ENCODE results near the gene SET. TPM values are rescaled to one million over a fixed set of nuclear protein-coding genes. Genes with fewer than 3 reads are reported as not detected.

SET gene
- total RNA-seq, 1 experiment from 2014 or later, result 378 TPM

DNA sequence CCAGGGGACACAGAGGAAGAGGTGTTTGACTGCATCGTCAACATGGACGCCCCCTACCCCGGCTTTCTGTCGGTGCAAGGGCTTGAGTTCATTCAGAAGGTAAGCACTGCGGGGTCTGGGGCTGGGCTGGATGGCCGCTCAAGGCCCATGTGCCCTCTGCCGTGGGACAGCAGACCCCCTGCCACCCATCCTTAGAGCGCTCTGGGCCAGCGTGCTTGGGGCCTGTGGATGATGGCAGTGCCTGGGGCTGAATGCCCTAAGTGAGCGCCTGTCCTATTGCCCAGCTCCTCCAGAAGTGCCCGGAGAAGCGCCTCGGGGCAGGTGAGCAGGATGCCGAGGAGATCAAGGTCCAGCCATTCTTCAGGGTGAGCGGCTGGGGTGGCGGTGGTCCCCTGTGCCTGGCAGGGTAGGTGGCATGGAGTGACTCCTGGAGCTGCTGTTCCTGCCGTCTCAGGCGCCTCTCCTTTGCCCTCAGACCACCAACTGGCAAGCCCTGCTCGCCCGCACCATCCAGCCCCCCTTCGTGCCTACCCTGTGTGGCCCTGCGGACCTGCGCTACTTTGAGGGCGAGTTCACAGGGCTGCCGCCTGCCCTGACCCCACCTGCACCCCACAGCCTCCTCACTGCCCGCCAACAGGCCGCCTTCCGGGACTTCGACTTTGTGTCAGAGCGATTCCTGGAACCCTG lies 31.0 kb downstream of the SET start:
- peaks cover 19% of the 10 kb centered on the region for H3K4me1 ChIP-seq (ENCODE audit: low read length)
- H3K9me3 ChIP-seq (ENCODE audit: low read length), result no peaks in the 10 kb centered on the region
- H3K36me3 ChIP-seq (ENCODE audit: insufficient read depth, low read length), result no peaks in the 10 kb centered on the region
- H3K27ac ChIP-seq (ENCODE audit: low read length), result no peak overlapping the region
- no peak overlapping the region for H3K9ac ChIP-seq (ENCODE audit: low read length)
- no peaks in the 10 kb centered on the region for H3K9me2 ChIP-seq (replicated peaks; ENCODE audit: insufficient read depth, low read length)
- H3K79me2 ChIP-seq (ENCODE audit: low read length), result peaks cover 16% of the 10 kb centered on the region
- H3K27me3 ChIP-seq (ENCODE audit: low read length), result no peaks in the 10 kb centered on the region
- no peak overlapping the region for H2AFZ ChIP-seq (ENCODE audit: low read length)
- no peak for DNase-seq
- no peaks in the 10 kb centered on the region for H4K20me1 ChIP-seq (ENCODE audit: insufficient read depth, low read depth, low read length)
- H3K4me3 ChIP-seq (ENCODE audit: low read length), result no peak overlapping the region
- H3K4me2 ChIP-seq (ENCODE audit: low read depth, low read length, poor library complexity, severe bottlenecking), result no peak overlapping the region

DNA sequence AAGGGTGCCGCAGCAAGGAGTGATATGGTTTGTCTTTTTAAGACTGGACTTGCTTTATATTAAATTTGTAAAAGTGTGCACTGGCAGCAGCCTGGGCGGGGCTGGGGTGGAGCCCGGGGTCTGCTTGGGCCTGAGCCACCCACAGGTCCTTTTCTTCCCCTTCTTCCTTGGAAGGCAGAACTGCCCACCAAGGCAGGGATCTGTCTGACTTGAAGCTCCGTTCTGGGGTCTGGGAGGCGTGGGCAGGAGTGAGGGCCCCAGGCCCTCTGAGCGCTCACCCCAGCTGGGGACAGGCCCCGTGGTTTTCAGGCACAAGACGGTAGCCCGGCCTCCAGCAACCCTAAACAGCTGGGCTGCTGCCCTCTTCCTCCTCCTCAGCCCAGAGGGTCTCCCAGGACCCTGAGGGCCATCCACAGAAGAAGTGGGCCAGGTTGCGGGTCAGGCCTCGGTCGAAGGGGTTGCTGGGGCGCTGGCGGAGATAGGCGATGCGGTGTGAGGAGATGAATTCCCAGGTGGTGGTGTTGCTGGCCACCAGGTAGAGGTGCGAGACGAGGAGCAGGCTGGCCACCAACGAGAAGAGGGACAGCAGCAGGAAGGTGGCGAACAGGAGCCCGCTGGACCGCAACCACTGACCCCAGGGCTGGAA lies 31.9 kb downstream of the SET start:
- Histone ChIP-seq H2AFZ (ENCODE audit: low read length) (no peak overlapping the region), H3K27ac (ENCODE audit: low read length) (no peak overlapping the region), H3K27me3 (ENCODE audit: low read length) (no peaks in the 10 kb centered on the region), H3K9me3 (ENCODE audit: low read length) (no peaks in the 10 kb centered on the region), H4K20me1 (ENCODE audit: insufficient read depth, low read depth, low read length) (no peaks in the 10 kb centered on the region), H3K4me1 (ENCODE audit: low read length) (peaks cover 21% of the 10 kb centered on the region), H3K4me2 (ENCODE audit: low read depth, low read length, poor library complexity, severe bottlenecking) (no peak overlapping the region), H3K36me3 (ENCODE audit: insufficient read depth, low read length) (no peaks in the 10 kb centered on the region), H3K4me3 (ENCODE audit: low read length) (no peak overlapping the region), H3K79me2 (ENCODE audit: low read length) (peaks cover 16% of the 10 kb centered on the region), H3K9ac (ENCODE audit: low read length) (no peak overlapping the region), H3K9me2 (replicated peaks; ENCODE audit: insufficient read depth, low read length) (no peaks in the 10 kb centered on the region)
- no peak for DNase-seq

DNA sequence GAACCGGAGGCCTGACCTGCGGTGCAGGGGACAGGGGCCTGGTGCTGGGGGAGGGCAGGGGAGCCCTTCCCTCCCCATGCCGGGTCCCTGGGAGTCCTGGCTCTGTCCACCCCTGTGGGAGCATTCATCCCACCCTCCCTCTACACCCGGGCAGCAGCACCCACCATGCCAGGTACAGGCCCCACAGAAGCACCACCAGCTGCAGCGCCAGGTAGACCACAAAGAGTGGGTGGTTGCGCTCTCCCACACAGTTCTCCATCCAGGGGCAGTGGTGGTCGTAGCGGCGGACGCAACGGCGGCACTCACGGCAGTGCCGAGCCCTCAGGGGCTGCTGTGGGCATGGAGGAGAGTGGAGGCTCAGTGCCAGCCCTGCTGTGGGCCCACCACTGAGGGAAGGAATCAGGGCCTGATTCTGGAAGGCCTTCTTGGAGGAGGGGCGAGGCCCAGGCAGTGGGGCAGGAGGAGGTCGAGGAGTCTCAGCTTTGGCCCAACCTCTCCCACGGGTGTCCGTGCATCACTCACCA lies 32.5 kb downstream of the SET start:
- Histone ChIP-seq H3K79me2 (ENCODE audit: low read length) (peaks cover 16% of the 10 kb centered on the region), H3K9me3 (ENCODE audit: low read length) (no peaks in the 10 kb centered on the region), H3K36me3 (ENCODE audit: insufficient read depth, low read length) (no peaks in the 10 kb centered on the region), H3K4me1 (ENCODE audit: low read length) (peaks cover 21% of the 10 kb centered on the region), H3K4me2 (ENCODE audit: low read depth, low read length, poor library complexity, severe bottlenecking) (no peak overlapping the region), H3K27ac (ENCODE audit: low read length) (no peak overlapping the region), H2AFZ (ENCODE audit: low read length) (no peak overlapping the region), H4K20me1 (ENCODE audit: insufficient read depth, low read depth, low read length) (no peaks in the 10 kb centered on the region), H3K9ac (ENCODE audit: low read length) (no peak overlapping the region), H3K4me3 (ENCODE audit: low read length) (no peak overlapping the region), H3K27me3 (ENCODE audit: low read length) (no peaks in the 10 kb centered on the region), H3K9me2 (replicated peaks; ENCODE audit: insufficient read depth, low read length) (no peaks in the 10 kb centered on the region)
- no peak for DNase-seq

DNA sequence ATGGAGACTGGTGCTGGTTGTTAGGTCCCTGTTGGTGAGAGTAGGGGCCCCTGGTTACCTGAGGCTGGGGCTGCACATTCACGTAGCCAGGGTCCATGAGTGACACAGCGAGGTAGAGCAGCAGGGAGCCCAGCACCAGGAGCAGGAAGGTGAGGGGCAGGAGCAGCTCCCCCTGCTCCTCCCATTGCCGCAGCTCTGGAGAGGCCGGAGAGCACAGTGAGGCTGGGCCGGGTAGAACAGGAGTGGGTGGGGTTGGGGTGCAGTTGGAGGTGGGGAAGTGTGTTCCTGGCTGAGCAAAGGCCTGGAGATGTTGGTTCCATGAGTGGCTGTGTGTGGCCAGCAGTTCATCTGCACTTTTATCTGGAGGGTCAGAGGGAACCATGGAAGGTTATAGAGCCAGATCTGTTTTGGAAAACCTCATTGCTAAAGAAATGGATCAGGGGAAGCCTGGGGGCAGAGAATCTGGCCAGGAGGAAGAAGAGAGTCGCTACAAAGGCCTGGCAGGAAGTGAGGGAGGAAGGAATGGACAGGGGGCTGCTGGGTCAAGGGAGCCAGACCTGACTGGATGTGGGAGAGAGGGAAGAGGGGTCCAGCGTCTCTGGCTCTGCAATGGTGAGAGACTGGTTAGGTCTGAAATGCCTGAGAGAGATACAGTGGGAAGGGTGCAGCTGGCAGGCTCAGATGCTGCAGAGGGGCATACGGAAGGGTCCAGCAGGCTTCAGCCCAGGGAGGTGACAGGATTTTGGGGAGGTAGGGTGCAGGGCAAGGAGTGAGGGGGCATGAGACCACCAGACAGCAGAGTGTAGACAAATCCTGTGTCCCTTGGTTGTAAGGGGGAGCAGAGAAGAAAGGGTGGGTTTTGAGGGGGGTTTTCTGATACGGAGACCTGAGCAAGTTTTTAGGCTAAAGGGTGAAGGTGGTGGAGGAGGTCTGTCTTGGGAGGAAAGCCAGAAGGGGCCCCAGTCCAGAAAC lies 33.6 kb downstream of the SET start:
- Histone ChIP-seq H2AFZ (ENCODE audit: low read length) (no peak overlapping the region), H3K79me2 (ENCODE audit: low read length) (peaks cover 16% of the 10 kb centered on the region), H3K9me2 (replicated peaks; ENCODE audit: insufficient read depth, low read length) (no peaks in the 10 kb centered on the region), H3K9ac (ENCODE audit: low read length) (peak overlapping the region; percentile 97), H3K27ac (ENCODE audit: low read length) (no peak overlapping the region), H3K27me3 (ENCODE audit: low read length) (no peaks in the 10 kb centered on the region), H3K4me2 (ENCODE audit: low read depth, low read length, poor library complexity, severe bottlenecking) (peak overlapping the region; percentile 98), H3K9me3 (ENCODE audit: low read length) (no peaks in the 10 kb centered on the region), H3K4me3 (ENCODE audit: low read length) (peak overlapping the region; percentile 98), H3K4me1 (ENCODE audit: low read length) (peaks cover 21% of the 10 kb centered on the region), H3K36me3 (ENCODE audit: insufficient read depth, low read length) (no peaks in the 10 kb centered on the region), H4K20me1 (ENCODE audit: insufficient read depth, low read depth, low read length) (no peaks in the 10 kb centered on the region)
- DNase-seq, result no peak

DNA sequence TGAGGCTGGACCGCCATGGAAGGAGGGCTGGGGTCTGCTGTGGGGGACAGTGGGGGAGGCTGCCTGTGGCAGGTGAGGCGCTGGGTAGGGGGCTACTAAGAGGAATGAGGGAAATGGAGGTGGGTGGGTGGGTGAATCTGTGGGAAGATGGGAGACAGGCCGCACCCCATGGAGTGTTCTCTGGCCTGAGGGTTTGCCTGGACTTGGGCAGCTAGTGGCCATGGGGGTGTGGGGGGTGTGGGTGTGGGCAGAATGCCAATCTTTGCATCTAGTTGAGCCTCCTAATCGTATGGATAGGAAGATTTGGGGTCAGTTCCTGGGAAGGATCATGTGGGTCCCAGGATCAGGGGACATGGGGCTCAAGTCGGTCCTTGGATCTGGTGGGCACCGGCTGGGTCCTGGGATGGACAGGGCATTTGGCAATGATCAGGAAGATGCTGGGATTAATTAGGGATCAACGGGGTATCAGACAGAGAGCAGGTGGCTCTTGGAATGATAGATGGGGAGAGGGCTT lies 34.4 kb downstream of the SET start:
- no peak for DNase-seq
- H3K27me3 ChIP-seq (ENCODE audit: low read length), result no peaks in the 10 kb centered on the region
- peaks cover 16% of the 10 kb centered on the region for H3K79me2 ChIP-seq (ENCODE audit: low read length)
- H2AFZ ChIP-seq (ENCODE audit: low read length), result peak overlapping the region; percentile 71; the same call in 1 of the 2 replicates
- peak overlapping the region; percentile 98 for H3K4me2 ChIP-seq (ENCODE audit: low read depth, low read length, poor library complexity, severe bottlenecking)
- H3K4me3 ChIP-seq (ENCODE audit: low read length), result peak overlapping the region; percentile 98
- H3K9me2 ChIP-seq (replicated peaks; ENCODE audit: insufficient read depth, low read length), result no peaks in the 10 kb centered on the region
- H3K4me1 ChIP-seq (ENCODE audit: low read length), result peaks cover 21% of the 10 kb centered on the region
- no peaks in the 10 kb centered on the region for H3K36me3 ChIP-seq (ENCODE audit: insufficient read depth, low read length)
- H3K27ac ChIP-seq (ENCODE audit: low read length), result peak overlapping the region; percentile 28; the same call in 1 of the 2 replicates
- H3K9me3 ChIP-seq (ENCODE audit: low read length), result no peaks in the 10 kb centered on the region
- no peaks in the 10 kb centered on the region for H4K20me1 ChIP-seq (ENCODE audit: insufficient read depth, low read depth, low read length)
- peak overlapping the region; percentile 97 for H3K9ac ChIP-seq (ENCODE audit: low read length)

DNA sequence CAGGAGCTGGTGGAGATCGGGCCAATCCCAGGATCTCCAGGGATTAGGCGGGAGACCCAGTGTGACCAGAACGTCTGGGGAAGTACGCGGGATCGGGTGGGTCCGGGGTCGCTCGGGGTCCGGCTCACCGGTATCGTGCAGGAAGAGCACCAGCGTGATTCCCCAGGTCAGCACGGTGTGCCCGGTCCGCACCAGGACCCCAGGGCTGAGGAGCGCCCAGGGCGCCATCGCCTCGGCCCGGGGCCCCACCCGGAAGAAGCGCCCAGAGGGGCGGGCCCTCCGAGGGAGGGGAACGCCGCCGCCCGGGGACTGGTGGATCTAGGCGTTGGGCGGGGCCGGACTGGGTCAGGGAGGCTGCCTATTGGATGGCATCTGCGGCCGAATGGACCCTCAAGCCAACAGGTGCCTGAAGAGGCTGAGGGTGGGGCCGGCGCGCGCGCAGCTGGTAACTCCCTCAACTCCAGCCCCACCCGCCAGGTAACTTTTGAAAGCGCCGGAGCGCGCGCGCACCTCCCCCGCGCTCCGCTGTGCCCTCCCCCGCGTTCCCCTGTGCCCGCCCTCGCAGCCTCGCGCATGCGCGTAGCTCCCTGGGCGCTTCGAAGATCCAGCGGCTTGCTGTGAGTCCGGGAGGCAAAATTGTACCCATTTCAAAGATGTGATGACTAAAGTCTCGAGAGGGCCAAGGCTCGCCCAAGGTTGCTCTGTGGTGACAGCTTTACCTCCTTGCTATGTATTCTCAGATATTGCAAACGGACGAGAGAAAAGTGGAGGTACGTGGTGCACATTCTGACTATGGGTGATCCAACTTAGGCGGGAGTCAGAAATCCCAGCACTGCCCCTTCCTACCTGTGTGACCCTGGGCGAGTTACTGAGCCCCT lies 35.1 kb downstream of the SET start, which contains the start of gene ZDHHC12:
ZDHHC12 (minus strand) TSS at position 262 of the 878 bp plus-strand sequence; CDS start at position 228, 34 bp downstream.
- H3K4me3 ChIP-seq (ENCODE audit: low read length), result peak within 1 kb of the TSS; percentile 98
- H4K20me1 ChIP-seq (ENCODE audit: insufficient read depth, low read depth, low read length), result no peaks in the 10 kb centered on the region
- H3K36me3 ChIP-seq (ENCODE audit: insufficient read depth, low read length), result no peaks in the 10 kb centered on the region
- peak within 1 kb of the TSS; percentile 98 for H3K4me2 ChIP-seq (ENCODE audit: low read depth, low read length, poor library complexity, severe bottlenecking)
- H2AFZ ChIP-seq (ENCODE audit: low read length), result peak within 1 kb of the TSS; percentile 71; the same call in 1 of the 2 replicates
- H3K4me1 ChIP-seq (ENCODE audit: low read length), result peaks cover 21% of the 10 kb centered on the region
- no peaks in the 10 kb centered on the region for H3K9me2 ChIP-seq (replicated peaks; ENCODE audit: insufficient read depth, low read length)
- H3K79me2 ChIP-seq (ENCODE audit: low read length), result peaks cover 16% of the 10 kb centered on the region
- H3K9me3 ChIP-seq (ENCODE audit: low read length), result no peaks in the 10 kb centered on the region
- DNase-seq, result peak; percentile 100
- no peaks in the 10 kb centered on the region for H3K27me3 ChIP-seq (ENCODE audit: low read length)
- H3K27ac ChIP-seq (ENCODE audit: low read length), result peak within 1 kb of the TSS; percentile 28; the same call in 1 of the 2 replicates
- peak within 1 kb of the TSS; percentile 97 for H3K9ac ChIP-seq (ENCODE audit: low read length)

DNA sequence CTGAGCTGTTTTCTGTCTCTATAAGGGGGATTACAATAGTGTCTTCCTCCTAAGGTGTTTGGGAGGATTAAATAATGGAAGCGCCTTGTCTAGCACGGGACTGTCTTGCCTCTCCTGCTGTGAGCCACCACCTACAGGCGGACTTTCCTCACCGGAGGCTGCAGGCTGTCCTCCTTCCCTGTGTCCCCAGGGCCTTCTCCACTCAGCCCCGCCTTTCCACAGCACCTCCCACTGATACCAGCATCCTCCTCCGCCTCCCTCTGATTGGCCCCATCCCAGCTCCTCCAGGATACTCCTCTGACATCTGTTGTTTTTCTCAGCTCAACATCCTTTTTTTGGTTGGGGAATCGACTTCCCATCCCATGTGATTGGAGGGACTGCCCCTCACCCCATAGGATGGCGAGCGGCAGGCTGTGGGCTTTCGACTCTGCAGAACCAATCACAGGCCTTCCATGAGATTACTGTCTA lies 35.8 kb downstream of the SET start:
- Histone ChIP-seq H3K9me3 (ENCODE audit: low read length) (no peaks in the 10 kb centered on the region), H3K4me2 (ENCODE audit: low read depth, low read length, poor library complexity, severe bottlenecking) (peak overlapping the region; percentile 78), H3K9me2 (replicated peaks; ENCODE audit: insufficient read depth, low read length) (no peaks in the 10 kb centered on the region), H3K4me1 (ENCODE audit: low read length) (peaks cover 21% of the 10 kb centered on the region), H4K20me1 (ENCODE audit: insufficient read depth, low read depth, low read length) (no peaks in the 10 kb centered on the region), H3K36me3 (ENCODE audit: insufficient read depth, low read length) (no peaks in the 10 kb centered on the region), H3K79me2 (ENCODE audit: low read length) (peaks cover 16% of the 10 kb centered on the region), H2AFZ (ENCODE audit: low read length) (peak overlapping the region; percentile 19; the same call in 1 of the 2 replicates), H3K9ac (ENCODE audit: low read length) (peak overlapping the region; percentile 66), H3K27ac (ENCODE audit: low read length) (no peak overlapping the region), H3K4me3 (ENCODE audit: low read length) (peak overlapping the region; percentile 67), H3K27me3 (ENCODE audit: low read length) (no peaks in the 10 kb centered on the region)
- DNase-seq, result peak; percentile 65
